Stimulated activated CD4-positive, alpha-beta T cell treated with anti-CD3 and anti-CD28 coated beads, TNF-alpha, amount 100 ng/mL, for 24 hours (primary cell): Measurements from ENCODE around the gene IPO11.
"Not testable (repeated sequence)": the region's sequence is repeated elsewhere in the genome, so short reads cannot be mapped to it uniquely, and the experiment has no call there.

ENCODE experiments used
- DNase-seq, 3 experiments: peaks; one replicate each; pipeline ENCODE4 v3.0.0-alpha.2; 2020; ENCODE audit warnings: low read depth in 3 of 3

The IPO11 gene

GRCh38 chr5:62600560-62601252 lies 188.1 kb downstream of the IPO11 start:
- DNase-seq: no peak

GRCh38 chr5:62603934-62604333 lies 191.4 kb downstream of the IPO11 start:
- no peak for DNase-seq

GRCh38 chr5:62605638-62606037 lies 193.1 kb downstream of the IPO11 start:
- DNase-seq: no peak

GRCh38 chr5:62606878-62607277 lies 194.3 kb downstream of the IPO11 start:
- no peak for DNase-seq

GRCh38 chr5:62607615-62608014 lies 195.1 kb downstream of the IPO11 start:
- no peak for DNase-seq

- no peak for DNase-seq
These were observed 196.3 kb downstream of the IPO11 start for GRCh38 chr5:62608529-62609511.

GRCh38 chr5:62614355-62614754 lies 201.8 kb downstream of the IPO11 start:
- DNase-seq: no peak

- DNase-seq: no peak
These were observed 204.2 kb downstream of the IPO11 start for GRCh38 chr5:62616615-62617277.

- DNase-seq: no peak
These were observed 205.4 kb downstream of the IPO11 start for GRCh38 chr5:62617943-62618342.

- DNase-seq: no peak
These were observed 208.2 kb downstream of the IPO11 start for GRCh38 chr5:62620761-62621160.

GRCh38 chr5:62621280-62621679 lies 208.7 kb downstream of the IPO11 start:
- DNase-seq: no peak

GRCh38 chr5:62623271-62623670 lies 210.7 kb downstream of the IPO11 start:
- no peak for DNase-seq

- not testable (repeated sequence) for DNase-seq
These were observed 211.9 kb downstream of the IPO11 start for GRCh38 chr5:62624436-62624835.

GRCh38 chr5:62626534-62626933 lies 214.0 kb downstream of the IPO11 start:
- DNase-seq: no peak

- no peak for DNase-seq
These were observed 214.6 kb downstream of the IPO11 start for GRCh38 chr5:62627121-62627520.

GRCh38 chr5:62627901-62628300 lies 215.3 kb downstream of the IPO11 start:
- DNase-seq: no peak

GRCh38 chr5:62631909-62632580 lies 219.5 kb downstream of the IPO11 start:
- no peak for DNase-seq

- DNase-seq: no peak
These were observed 220.7 kb downstream of the IPO11 start for GRCh38 chr5:62633243-62633642.

- no peak for DNase-seq
These were observed 227.9 kb downstream of the IPO11 start for GRCh38 chr5:62640446-62640845.

- no peak for DNase-seq
These were observed 229.9 kb downstream of the IPO11 start for GRCh38 chr5:62642468-62642867.

- no peak for DNase-seq
These were observed 231.2 kb downstream of the IPO11 start for GRCh38 chr5:62643556-62644451.
